Measurements from ENCODE around the gene NDUFS4.
"Not testable (repeated sequence)": the region's sequence is repeated elsewhere in the genome, so short reads cannot be mapped to it uniquely, and the experiment has no call there.

NDUFS4 gene

DNA sequence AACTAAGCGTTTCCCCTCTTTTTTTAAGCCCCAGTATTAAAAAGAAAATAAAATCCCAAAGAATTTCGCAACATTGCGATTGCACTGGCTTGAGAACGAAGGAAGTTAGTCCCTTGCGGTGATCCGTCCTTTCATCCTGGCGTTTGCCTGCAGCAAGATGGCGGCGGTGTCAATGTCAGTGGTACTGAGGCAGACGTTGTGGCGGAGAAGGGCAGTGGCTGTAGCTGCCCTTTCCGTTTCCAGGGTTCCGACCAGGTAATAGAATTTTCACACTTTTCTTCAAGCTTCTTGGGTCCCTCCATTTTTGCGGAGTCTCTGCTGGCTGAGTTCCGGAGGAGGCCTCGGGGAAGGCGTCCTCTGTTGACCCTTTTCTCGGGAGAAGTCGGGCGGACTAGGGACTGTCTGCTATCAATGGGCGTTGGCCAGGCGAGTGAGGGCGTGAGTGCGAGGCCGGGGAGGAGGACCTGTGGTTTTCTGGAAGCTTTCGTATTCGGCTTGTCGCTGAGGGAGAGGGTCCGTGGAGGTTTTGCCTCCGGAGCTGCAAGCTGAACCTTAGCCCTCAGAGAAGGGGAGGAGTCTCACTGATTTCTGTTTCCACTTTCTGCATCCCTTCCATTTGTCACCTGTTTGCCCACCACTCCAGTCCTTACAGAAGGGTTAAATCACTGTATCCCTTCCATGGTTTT, at the start of gene NDUFS4:
NDUFS4 (plus strand) TSS at position 134 of the 686 bp plus-strand sequence; CDS start at position 158, 24 bp downstream.
- DNase-seq (ENCODE audit: low read depth): peak; percentile 92

DNA sequence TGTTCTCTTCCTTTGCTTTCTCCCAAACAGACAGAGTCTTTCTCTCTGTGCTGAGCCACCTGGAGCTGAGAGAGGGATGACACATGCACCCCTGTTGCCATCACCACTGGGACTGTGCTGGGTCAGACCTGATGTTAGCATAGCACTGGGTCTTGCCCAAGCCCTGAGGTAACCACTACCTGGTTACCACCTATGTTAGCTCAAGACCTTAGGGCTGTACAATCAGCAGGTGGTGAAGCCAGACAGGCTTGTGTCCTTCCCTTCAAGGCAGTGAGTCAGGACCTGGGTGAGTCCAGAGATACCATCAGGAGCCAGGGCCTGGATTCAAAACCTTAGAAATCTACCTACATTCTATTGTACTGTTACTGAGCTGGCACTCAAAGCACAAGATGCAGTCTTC, 47.9 kb upstream of the NDUFS4 start:
- no peak for DNase-seq (ENCODE audit: low read depth)

DNA sequence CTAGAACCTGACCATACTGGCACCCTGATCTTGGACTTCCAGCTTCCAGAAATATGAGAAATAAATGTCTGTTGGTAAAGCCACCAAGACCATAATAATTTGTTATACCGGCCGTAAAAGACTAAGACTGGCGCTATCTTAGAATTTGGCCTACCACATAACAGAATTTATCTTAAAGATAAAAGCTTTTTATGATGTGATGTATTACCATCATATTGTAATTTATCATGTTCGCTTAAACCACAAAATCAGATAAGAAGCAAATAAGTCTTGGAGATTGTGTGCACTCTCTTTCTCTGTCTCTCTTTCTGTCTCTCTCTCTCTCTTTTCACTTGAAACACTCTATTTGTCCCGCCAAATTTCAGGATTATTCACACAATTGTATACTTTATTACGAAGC, 44.5 kb upstream of the NDUFS4 start:
- DNase-seq (ENCODE audit: low read depth): no peak

DNA sequence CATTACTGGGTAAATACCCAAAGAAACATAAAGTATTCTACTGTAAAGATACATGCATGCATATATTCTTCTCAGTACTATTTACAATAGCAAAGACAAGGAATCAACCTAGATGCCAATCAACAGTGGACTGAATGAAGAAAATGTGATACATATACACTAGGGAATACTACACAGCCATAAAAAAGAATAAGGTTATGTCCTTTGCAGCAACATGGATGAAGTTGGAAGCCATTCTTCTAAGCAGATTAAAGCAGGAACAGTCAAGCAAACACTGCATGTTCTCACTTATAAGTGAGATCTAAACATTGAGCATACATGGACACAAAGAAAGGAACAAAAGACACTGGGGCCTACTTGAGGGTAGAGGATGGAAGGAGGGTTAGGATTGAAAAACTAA, 39.6 kb upstream of the NDUFS4 start:
- no peak for DNase-seq (ENCODE audit: low read depth)

DNA sequence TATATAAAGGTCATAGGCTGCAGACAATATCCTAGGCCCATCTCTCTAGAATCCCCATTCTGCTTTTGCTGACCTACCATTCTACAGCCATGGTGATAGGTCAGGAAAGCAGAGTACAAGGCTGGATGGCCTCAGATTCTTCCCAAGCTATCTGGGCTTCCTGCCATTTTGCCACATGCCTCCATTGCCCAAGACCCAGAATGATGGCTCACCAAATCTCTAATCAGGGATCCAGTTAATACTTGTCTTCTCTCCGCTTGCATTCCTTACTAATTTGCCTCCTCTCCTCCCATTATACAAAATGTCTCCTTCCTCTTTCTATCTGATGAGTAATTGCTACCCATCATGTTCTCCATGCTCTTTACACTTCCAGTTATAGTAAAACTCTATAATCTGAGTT, 22.7 kb upstream of the NDUFS4 start:
- DNase-seq (ENCODE audit: low read depth): no peak

DNA sequence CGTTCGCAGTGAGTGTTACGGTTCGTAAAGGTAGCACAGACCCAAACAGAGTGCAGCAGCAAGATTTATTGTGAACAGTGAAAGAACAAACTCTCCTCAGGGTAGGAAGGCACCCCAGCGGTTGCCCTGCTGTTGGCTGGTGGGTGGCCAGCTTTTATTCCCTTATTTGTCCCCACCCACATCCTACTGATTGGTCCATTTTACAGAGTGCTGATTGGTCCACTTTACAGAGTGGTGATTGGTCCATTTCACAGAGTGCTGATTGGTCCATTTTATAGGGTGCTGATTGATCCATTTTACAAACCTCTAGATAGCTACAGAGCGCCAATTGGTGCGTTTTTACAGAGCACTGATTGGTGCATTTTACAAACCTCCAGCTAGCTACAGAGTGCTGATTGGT, 19.7 kb upstream of the NDUFS4 start:
- not testable (repeated sequence) for DNase-seq (ENCODE audit: low read depth)

DNA sequence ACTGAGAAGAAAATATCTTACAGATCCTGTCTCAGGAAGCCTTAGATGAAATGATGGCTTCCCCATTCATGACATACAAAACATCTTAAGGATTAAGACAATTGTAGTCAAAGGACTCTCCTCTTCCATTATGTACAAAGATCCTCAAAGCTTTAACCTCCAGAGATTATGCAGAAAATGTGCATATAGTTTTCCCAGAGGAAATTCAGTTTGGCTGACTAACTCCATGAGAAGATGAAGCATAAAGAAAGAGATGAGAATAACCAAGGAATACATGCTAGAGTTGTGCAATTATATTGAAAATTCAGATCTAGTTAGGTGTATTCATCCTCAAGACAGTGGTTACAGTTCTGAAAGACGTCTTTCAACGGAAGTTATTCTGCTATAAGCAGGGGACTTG, 18.6 kb upstream of the NDUFS4 start:
- DNase-seq (ENCODE audit: low read depth): no peak

DNA sequence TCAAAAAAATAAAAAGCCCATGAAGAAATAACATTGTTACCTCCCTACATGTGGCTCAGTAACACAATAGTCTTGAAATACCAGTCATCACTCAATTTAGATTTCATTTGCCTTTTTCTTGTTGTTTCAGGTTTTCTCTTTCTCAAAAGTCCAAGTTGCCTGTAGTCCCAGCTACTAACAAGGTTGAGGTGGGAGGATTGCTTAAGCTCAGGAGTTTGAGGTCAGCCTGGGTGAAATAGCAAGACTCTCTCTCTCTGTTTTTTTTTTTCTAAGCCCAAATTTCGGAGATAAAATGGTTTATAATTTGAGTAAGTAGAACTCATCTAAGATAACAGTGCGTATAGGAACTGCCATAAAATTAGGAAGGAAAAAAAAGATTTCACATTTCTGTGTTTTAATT, 17.5 kb upstream of the NDUFS4 start:
- no peak for DNase-seq (ENCODE audit: low read depth)

DNA sequence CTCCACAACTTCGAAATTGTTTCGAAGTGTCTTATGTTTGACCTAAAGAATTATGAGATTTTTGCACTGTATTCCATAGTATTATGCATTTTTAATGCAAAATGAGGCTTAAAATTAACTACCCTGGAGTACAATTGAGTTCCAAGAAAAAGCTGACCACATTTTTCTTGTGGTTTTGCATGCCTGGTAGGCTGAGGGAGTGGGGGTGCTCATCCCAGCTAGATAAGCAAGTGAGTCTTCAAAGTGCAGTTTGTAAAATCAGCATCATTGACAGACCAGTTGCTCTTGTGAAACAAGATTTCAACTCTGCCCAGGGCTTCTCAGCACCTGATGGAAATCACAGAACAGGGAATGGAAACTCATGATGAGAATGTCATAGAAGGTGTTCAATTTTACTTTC, 17.0 kb upstream of the NDUFS4 start:
- peak; percentile 13 for DNase-seq (ENCODE audit: low read depth)

DNA sequence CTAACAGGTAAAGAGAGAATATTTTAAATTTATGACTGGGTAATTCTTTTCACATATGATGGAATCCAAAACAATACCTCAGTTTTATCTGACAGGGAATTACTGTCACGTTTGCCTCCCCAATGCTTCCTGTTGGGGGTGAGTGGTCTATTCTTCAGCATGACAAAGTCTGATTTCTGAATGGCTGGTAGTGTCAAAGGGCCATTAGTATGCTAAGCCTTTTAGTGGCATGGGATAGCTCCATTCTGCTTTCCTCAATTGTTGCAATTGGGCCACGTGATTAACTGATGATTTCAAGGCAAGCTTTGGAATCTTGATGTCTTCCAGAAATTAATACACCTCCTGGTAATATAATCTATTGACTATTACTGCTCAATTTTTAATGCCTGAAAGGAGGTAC, 14.7 kb upstream of the NDUFS4 start:
- DNase-seq (ENCODE audit: low read depth): no peak

DNA sequence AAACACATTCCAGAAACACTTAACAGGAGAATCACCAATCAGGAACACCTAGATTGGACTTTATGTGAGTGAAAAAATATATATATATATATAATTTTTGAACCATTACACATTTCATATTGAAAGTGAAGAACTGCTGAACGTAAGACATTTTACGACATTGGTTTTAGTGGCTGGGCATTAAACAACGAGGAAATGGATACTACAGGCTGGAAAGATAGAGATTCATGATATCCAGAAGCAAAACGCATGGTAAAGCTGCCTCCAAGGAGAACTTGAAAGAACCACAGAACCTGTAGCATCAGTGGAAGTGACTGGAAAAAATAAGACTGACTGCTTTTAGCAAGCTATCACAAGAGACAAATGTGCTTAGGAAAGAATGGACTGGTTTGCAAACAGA, 13.2 kb upstream of the NDUFS4 start:
- no peak for DNase-seq (ENCODE audit: low read depth)

DNA sequence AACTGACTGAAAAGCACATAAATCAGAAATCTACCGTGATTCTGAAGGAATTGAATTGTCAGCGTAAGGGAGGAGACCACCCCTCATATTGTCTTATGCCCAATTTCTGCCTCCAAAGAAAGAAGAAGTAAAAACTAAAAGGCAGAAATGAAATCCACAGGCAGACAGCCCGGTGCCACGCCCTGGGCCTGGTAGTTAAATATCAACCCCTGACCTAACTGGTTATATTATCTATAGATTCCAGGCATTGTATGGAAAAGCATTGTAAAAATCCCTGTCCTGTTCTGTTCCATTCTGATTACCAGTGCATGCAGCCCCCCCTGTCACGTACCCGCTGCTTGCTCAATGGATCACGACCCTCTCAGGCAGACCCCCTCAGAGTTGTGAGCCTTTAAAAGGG, 11.9 kb upstream of the NDUFS4 start:
- not testable (repeated sequence) for DNase-seq (ENCODE audit: low read depth)

DNA sequence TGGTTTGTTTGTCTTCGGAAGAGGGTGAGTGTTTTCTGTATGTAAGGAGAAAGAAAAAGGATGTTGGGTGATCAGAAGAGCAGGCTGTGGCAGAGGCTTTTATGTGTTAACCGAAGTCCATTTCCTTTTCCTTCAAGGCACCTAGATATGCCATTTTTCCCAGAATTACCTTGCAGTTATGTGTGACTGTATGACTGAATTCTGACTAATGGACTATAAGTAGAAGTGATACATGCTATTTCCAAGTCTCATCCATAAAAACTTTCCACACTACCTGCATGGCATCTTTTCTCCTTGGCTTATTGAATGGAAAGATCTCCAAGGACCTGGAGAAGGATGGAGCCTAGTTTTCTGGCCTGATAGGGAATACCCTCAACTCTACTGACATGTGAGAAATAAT, 10.6 kb upstream of the NDUFS4 start:
- DNase-seq (ENCODE audit: low read depth): peak; percentile 42

DNA sequence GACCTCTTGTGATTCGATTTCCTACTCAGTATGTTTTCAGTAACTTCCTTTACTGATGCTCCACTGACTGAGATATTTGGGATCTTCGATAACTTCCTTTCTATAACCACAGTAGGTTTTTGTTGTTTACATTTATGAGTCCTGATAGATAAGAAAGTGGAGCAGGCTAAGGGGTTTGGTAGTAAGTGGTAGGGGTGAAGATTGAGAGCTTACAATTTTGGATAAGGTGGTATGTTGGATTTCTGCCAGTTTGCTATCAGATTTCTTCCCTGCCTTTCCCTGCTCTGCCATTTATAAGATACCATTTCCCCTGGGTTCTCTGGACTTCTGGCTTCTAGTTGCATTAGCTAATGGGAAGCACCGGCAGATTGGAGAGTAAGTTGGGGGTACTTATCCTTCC, 7.9 kb upstream of the NDUFS4 start:
- DNase-seq (ENCODE audit: low read depth): no peak

DNA sequence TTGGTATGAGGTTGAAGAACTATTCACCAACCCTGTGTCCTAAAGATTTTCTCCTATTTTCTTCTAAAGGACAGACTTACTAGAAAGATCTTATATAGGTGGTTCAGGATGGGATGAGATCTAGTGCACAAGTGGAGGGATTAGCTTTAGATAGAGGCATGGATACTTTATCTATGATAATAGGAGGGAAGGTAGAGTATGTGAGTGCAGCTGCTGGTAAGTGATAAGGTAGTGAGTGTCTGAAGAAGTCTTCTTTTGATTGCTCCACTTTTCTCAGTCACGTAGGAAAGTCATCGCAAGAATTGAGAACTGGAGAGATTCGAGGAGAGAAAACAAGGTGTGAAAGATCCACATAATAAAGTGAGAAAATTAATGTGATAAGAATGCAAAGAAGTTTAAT, 6.0 kb upstream of the NDUFS4 start:
- no peak for DNase-seq (ENCODE audit: low read depth)

DNA sequence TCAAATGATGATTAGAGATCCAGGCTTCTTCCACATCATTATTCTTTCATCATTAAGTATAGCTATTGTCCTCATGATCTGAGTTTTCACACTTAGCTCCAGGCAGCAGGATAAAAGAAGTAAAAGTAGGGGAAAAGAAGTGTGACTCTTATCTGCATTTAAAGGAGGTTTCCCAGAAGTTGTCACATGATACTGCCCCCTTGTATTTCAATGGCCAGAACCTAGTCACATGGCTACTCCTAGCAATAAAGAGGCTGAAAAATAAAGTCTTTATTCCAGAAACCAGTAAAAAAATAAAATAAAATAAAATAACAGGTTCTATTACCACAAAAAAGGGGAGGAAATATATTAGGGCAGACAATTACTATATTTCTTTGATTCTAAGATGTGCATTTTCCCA, 5.3 kb upstream of the NDUFS4 start:
- DNase-seq (ENCODE audit: low read depth): no peak

DNA sequence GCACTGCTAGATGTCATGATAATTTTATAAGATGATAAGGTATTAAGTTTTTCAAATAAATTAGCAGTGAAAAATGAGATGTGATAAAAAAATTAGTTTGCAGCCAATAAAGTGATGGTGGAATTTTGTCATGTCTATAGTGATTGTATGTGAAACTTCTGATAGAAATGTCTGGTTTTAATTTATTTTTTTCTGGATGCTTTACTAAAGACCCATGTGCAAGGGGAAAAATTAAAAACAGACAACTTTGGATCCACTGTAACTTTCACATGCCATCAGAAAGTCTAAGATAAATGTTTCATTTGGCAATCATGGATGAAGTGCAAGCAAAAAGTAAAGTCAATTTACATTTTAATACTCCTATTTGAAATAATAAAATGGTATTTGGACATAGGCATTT, 4.4 kb upstream of the NDUFS4 start:
- DNase-seq (ENCODE audit: low read depth): no peak

DNA sequence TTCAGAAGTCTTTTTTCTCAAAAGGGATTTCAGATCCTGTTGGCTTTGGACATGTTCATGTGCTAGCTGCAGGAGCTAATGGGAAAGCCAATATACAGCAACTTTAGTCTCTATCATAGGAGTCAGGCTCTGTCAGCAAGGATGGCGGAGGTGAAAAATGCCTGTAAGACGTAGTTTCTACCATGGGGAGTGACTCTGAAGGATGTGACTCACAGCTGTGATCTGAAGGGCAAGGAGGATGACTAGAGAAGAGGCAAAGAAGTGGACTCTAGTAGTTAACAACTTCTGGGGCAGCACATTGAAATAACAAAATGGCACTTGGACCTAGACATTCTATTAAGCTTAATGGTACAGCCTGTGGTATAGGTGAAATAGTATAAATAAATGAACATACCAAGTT, 3.1 kb upstream of the NDUFS4 start:
- DNase-seq (ENCODE audit: low read depth): peak; percentile 92

DNA sequence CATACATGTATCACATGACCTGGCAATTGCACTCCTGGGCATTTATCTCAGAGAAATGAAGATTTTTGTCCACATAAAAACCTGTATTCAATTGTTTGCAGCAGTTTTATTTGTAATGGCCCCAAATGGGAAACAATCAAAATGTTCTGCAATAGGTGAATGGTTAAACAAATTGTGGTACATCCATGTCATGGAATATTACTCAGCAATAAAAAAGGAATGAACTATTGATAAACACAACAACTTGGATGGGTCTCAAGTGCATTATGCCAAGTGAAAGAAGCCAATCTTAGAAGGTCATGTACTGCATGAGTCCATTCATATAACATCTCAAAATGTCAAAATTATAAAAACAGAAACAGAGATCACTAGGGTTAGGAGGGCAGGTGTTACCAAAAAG, 1.5 kb upstream of the NDUFS4 start:
- DNase-seq (ENCODE audit: low read depth): no peak

DNA sequence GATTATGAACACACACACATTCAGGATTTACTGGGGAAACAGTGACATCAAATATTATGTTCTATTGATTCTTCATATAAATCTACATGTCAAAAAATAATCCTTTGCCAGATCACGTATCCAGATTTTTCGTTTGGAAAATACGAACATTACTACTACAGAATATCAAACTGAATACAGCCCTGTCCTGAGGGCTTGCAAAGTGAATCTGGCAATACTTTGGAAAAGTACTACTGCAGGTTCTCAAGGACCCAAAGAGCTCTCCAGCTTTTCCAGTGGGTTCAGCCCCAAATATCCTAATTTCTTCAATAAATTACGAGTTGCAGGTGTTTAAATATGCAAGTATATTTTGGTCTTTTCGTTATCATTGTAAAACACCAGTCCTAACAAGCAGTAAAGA, 411 bp upstream of the NDUFS4 start:
- DNase-seq (ENCODE audit: low read depth): peak; percentile 17

DNA sequence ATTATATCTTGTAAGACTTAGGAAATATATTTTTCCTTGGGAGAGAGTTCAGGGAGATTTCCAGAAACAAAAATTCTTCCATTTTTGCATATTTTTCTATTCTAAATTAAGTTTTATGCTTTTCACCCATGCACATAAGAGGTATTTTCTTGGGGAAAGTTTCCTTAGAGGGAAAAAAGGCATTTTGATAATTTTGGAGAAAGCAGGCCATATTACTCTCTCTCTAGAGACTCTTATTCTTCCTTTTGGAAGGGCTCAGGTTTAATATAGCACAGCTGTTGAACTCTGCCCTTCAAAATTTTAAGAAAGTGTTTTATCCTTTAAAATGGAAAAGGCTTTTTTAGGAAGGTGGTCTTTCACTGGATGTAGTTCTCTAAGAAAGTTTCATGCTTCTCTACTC, 8.0 kb downstream of the NDUFS4 start:
- no peak for DNase-seq (ENCODE audit: low read depth)

DNA sequence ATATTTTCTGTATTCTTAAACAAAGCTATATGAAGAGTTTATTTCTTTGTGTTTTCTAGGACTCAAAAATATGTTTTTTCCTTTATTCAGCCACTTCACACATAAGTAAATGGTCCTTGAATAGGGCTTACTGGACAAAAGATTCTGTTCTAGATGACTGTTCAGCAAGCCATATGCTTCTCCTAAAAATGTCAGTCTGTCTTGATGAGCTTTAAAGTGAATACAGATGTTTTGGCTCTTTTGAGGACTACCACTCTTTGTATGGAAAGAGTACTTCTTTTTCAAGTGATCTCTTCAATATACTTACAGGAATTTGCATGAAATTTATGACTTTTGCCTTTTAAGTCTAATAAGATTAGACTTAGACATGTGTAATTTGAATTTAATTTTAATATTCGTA, 8.4 kb downstream of the NDUFS4 start:
- no peak for DNase-seq (ENCODE audit: low read depth)

DNA sequence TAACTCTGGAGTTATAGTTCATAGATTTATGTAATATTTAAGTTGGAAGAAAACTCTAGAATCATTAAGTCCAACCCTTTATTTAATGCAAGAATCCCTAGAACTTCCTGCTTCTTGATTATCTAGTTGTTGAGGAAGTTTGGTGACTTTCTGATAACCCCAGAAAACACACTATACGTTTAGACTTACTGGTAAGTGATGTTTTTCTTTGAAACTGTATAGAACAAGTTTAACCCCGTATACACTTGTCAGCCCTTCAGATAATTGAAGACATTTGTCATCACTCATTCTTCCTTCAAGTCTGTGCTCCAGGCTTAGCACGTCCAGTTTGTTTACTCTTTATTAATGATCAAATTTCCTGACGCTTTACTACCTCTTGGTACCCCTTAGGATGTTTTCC, 9.0 kb downstream of the NDUFS4 start:
- no peak for DNase-seq (ENCODE audit: low read depth)

DNA sequence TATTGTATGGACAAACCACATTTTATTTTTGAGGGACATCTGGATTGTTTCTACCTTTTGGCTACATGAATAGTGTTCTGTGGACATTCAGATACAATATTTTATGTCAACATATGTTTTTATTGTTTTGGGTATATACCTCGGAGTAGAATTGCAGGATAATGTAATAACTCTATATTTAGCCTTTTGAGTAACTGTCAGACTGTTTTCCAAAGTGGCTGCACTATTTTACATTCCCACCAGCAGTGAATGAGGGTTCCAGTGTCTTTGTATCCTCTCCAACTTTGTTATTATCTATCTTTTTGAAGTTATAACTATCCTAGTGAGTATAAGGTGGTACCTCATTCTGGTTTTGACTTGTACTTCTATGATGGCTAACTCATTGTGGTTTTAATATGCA, 11.0 kb downstream of the NDUFS4 start:
- DNase-seq (ENCODE audit: low read depth): no peak

DNA sequence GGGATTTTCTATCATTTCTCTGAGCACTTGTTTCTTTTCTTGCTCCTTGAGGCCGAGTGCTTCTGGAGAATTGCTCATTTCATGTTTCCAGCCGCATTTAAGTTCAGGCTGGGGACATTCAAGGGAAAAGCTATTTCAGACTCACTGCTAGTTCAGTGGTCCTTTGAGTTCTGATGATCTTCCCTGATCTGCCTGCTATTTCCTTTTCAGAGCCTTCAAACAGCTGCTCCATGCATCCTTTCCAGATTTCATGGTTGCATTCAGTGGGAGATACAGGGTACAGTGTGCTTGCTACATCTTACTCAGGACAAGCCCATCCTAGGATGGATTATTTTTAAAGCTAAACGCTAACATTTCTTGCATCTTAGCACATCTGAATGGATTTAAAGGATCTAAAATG, 14.7 kb downstream of the NDUFS4 start:
- DNase-seq (ENCODE audit: low read depth): no peak

Data from ELR (cell line).